ENCODE data around the gene ENPP7. TPM values are rescaled to one million over a fixed set of nuclear protein-coding genes. Genes with fewer than 3 reads are reported as not detected.

ENPP7 gene
- total RNA-seq, 4 donors from 2014 or later = not detected

DNA sequence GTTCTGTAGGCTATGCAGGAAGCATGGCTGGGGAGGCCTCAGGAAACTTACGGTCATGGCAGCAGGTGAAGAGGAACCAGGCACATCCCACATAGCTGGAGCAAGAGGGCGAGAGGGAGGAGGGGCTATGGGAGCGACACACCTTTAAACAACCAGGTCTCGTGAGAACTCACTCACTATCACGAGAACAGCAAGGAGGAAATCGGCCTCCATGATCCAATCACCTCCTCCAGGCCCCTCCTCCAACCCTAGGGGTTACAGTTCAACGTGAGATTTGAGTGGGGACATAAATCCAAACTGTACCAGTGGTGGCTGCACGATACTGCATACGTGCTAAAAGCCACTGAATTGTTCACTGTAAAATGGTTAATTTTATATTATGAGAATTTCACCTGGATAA lies 26.1 kb upstream of the ENPP7 start:
- intact Hi-C loops (cut with DNase I; ENCODE audit: low total_unique reads) = loop anchor here (5.0 kb wide), 1 partner anchor 617 kb away; no protein-coding TSS in a partner anchor
- no peaks in the 10 kb centered on the region for H3K27me3 ChIP-seq
- no peak for DNase-seq
- no peaks in the 10 kb centered on the region for H3K36me3 ChIP-seq
- no peaks in the 10 kb centered on the region for H3K9me3 ChIP-seq
- H3K27ac ChIP-seq = no peak overlapping the region
- TF ChIP-seq, protein P1, sequence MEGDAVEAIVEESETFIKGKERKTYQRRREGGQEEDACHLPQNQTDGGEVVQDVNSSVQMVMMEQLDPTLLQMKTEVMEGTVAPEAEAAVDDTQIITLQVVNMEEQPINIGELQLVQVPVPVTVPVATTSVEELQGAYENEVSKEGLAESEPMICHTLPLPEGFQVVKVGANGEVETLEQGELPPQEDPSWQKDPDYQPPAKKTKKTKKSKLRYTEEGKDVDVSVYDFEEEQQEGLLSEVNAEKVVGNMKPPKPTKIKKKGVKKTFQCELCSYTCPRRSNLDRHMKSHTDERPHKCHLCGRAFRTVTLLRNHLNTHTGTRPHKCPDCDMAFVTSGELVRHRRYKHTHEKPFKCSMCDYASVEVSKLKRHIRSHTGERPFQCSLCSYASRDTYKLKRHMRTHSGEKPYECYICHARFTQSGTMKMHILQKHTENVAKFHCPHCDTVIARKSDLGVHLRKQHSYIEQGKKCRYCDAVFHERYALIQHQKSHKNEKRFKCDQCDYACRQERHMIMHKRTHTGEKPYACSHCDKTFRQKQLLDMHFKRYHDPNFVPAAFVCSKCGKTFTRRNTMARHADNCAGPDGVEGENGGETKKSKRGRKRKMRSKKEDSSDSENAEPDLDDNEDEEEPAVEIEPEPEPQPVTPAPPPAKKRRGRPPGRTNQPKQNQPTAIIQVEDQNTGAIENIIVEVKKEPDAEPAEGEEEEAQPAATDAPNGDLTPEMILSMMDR (IDR thresholded peaks at IDR 0.05) = no peak
- TF ChIP-seq POLR2A (IDR thresholded peaks at IDR 0.05) = no peak
- no peak overlapping the region for H3K4me3 ChIP-seq
- no peaks in the 10 kb centered on the region for H3K4me1 ChIP-seq

DNA sequence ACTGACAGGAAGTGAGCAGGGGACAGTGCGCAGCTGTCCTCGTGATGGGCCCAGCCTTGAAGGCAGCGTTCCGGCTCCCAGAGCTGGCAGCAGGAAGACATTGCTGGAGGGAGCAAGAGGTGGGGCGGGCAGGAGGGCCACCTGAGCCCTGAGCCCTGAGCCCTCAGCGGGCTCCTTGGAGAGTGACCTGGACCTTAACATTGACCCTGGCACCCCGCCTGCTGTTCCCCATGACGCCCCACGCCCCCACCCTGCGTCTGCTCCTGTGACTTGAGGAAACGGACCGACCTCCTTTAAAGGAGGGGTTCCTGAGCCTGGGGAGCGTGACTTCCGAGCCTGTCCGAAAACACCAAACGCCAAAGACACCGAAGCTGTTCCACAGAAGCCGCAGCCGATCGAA lies 25.1 kb upstream of the ENPP7 start:
- no peak overlapping the region for H3K27ac ChIP-seq
- intact Hi-C loops (cut with DNase I; ENCODE audit: low total_unique reads) = loop anchor here (5.0 kb wide), 1 partner anchor 618 kb away; no protein-coding TSS in a partner anchor

DNA sequence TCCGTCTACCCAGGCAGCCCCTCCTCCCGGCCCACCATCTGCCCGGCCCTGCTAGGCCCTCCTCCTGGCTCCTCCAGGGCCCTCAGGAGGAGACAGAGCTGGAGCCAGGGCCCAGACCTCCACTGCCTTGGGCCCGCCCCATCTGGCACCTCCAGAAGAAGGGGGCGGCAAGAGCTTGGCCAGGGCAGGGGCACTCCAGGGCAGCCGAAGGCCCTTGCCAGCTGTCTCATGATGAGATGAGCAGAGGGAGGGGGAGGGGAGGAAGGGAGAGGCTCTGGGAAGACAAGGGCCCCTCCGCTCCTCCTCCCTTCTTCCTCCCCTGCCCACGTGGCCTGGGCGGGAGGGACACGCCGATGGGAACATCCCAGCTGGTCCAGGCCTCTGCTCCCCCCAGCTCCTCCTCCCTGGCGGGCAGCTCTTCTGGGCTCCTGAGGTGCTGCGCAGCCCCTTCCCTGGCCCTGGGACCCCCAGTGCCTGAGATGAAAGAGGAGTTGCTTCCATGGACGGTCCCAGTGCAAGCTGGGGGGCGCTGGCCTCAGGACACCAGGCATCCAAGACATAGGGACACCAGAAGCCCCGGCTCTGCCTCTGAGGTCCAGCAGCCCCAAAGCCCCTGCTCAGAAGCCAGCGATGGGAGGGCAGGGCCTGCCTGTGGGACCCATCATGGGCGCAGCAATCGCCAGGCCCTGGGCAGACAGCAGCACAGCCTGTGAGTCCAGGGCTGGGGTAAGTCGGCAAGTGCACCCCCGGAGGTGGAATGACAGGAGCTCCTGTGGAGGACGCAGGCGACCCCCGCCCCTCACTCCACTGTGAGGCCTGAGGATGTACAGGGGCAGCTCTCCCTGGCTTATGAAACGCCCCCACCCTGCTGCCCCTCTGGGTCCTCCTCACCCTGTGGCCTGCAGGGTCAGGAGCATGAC lies 23.6 kb upstream of the ENPP7 start:
- H3K36me3 ChIP-seq = no peaks in the 10 kb centered on the region
- DNase-seq = peak; percentile 73 to 83
- no peak overlapping the region for H3K4me3 ChIP-seq
- intact Hi-C loops (cut with DNase I; ENCODE audit: low total_unique reads) = loop anchor here (5.0 kb wide), 1 partner anchor 620 kb away; no protein-coding TSS in a partner anchor
- no peaks in the 10 kb centered on the region for H3K4me1 ChIP-seq
- TF ChIP-seq POLR2A (IDR thresholded peaks at IDR 0.05) = no peak
- TF ChIP-seq, protein P1 (IDR thresholded peaks at IDR 0.05) = no peak
- H3K27me3 ChIP-seq = no peaks in the 10 kb centered on the region
- H3K27ac ChIP-seq = peak overlapping the region; percentile 62 to 72
- no peaks in the 10 kb centered on the region for H3K9me3 ChIP-seq

More for the DNA sequence above, 25.1 kb upstream of the ENPP7 start:
- Histone ChIP-seq H3K4me1 (no peaks in the 10 kb centered on the region), H3K27me3 (no peaks in the 10 kb centered on the region), H3K36me3 (no peaks in the 10 kb centered on the region), H3K4me3 (no peak overlapping the region), H3K9me3 (no peaks in the 10 kb centered on the region)
- no peak for TF ChIP-seq POLR2A (IDR thresholded peaks at IDR 0.05)
- TF ChIP-seq, protein P1 (IDR thresholded peaks at IDR 0.05) = no peak
- no peak for DNase-seq

DNA sequence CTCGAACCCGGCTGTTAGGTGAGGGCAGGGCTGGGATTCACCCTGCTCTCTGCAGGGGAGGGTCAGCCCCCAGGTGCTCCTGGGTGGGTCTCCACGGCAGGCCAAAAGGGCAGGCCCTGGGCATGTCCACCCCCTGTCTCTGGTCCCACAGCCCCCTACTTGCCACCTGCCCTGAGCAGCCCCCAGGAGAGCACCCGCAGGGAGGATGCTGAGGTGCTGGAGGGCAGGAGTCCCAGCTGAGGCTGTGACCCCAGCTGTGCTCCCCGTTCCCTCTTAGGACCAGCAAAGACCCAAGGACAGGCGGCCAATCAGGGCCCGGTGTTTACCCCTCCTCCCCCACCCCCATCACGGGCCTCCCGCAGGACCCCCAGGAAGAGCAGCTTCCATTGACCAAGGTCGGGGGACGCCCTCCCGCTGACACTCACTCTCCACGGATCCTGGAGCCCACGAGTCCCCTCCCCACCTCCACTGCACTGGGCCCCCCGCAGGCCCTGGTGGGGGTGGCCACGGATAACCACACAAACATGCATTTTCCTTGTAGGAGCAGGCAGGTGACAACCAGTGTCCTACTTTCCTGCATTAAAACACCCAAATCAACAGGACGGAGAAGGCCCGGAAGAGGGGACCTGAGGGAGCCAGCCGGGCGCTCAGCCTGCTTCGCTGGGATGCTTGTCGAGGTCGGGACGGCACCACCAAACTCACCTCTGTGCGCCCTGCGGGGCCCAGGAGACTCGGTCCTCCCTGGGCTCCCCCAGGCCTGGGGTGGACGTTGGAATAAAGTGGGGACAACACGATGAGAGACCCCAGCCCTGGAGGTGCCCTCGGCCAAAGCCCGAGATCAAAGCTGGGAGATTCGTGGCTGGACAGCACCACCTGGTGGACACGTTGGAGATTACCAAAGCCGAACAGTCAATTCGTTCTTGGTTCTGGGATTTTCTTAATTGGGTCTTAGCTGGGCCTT lies 22.5 kb upstream of the ENPP7 start:
- TF ChIP-seq POLR2A (IDR thresholded peaks at IDR 0.05) = no peak
- TF ChIP-seq, protein P1 (IDR thresholded peaks at IDR 0.05) = peak; percentile 78 to 82 (median 80)
- Histone ChIP-seq H3K9me3 (no peaks in the 10 kb centered on the region), H3K4me3 (peak overlapping the region in 1 of 2 donors; percentile 6), H3K4me1 (no peaks in the 10 kb centered on the region), H3K36me3 (no peaks in the 10 kb centered on the region), H3K27ac (peak overlapping the region; percentile 62 to 72), H3K27me3 (no peaks in the 10 kb centered on the region)
- DNase-seq = peak; percentile 57 to 64
- intact Hi-C loops (cut with DNase I; ENCODE audit: low total_unique reads) = loop anchor here (5.0 kb wide), 1 partner anchor 621 kb away; no protein-coding TSS in a partner anchor

Data from uterus (tissue), 4 donors.